SU-DHL-6 (cell line): ENCODE data around the gene PET117.
"Not testable (repeated sequence)": the region's sequence is repeated elsewhere in the genome, so short reads cannot be mapped to it uniquely, and the experiment has no call there.

ENCODE experiments used
- H2AFZ ChIP-seq: fragments of 200-600 bp; sonication (generic); 2 replicates; pipeline ENCODE4 v1.6.1; 2014; ENCODE audit warnings: low read depth, mild to moderate bottlenecking, moderate library complexity, mixed read lengths, antibody characterized with exemption, low read length; ENCODE audit not compliant: severe bottlenecking
- H3F3A ChIP-seq: fragments of 200-600 bp; shearing (Covaris generic); 2 replicates; pipeline ENCODE4 v1.6.0; 2016; ENCODE audit warnings: antibody characterized with exemption, mild to moderate bottlenecking; ENCODE audit not compliant: insufficient read depth
- H3K27ac ChIP-seq: fragments of 200-600 bp; sonication (generic); 2 replicates; pipeline ENCODE4 v1.5.1; 2016; ENCODE audit warnings: low read depth, mild to moderate bottlenecking, low read length, moderate library complexity, mixed read lengths
- H3K27me3 ChIP-seq: fragments of 200-600 bp; sonication (generic), shearing (Covaris generic); 2 replicates; pipeline ENCODE4 v1.6.0; 2014; ENCODE audit warnings: mild to moderate bottlenecking, low read length
- H3K36me3 ChIP-seq: fragments of 200-600 bp; sonication (generic); 2 replicates; pipeline ENCODE4 v1.6.1; 2014; ENCODE audit warnings: mild to moderate bottlenecking, low read length, mixed read lengths
- H3K4me2 ChIP-seq: fragments of 300-600, 200-600 bp; shearing (Covaris generic), sonication (generic); 2 replicates; pipeline ENCODE4 v1.6.0; 2014; ENCODE audit warnings: low read length, low read depth, mild to moderate bottlenecking; ENCODE audit not compliant: poor library complexity, severe bottlenecking
- H3K4me3 ChIP-seq: fragments of 200-600 bp; sonication (generic); 2 replicates; pipeline ENCODE4 v1.5.1; 2014; ENCODE audit warnings: antibody characterized with exemption, low read length, mild to moderate bottlenecking, mixed read lengths; ENCODE audit not compliant: insufficient read depth, poor library complexity, severe bottlenecking
- H3K79me2 ChIP-seq: fragments of 200-600 bp; sonication (generic); 2 replicates; pipeline ENCODE4 v1.6.1; 2014; ENCODE audit warnings: mild to moderate bottlenecking, low read length, moderate library complexity; ENCODE audit not compliant: insufficient read depth
- H3K9ac ChIP-seq: fragments of 200-600 bp; sonication (generic); 2 replicates; pipeline ENCODE4 v1.7.0; 2014; ENCODE audit warnings: mild to moderate bottlenecking, low read length
- H3K9me2 ChIP-seq: fragments of 200-600 bp; sonication (generic); replicated peaks from 2 replicates; pipeline ENCODE4 v1.6.1; 2014; ENCODE audit warnings: low read length; ENCODE audit not compliant: insufficient read depth
- H3K9me3 ChIP-seq: fragments of 200-600 bp; sonication (generic); 2 replicates; pipeline ENCODE4 v1.6.1; 2014; ENCODE audit warnings: low read length, mixed read lengths; ENCODE audit not compliant: insufficient read depth
- H4K20me1 ChIP-seq: fragments of 200-600 bp; sonication (generic); 2 replicates; pipeline ENCODE4 v1.6.1; 2014; ENCODE audit warnings: low read depth, mild to moderate bottlenecking, antibody characterized with exemption, low read length, moderate library complexity, mixed read lengths
- CTCF ChIP-seq: fragments of 200-600 bp; sonication (generic); IDR thresholded peaks from one replicate; pipeline ENCODE4 v1.5.1; 2017; ENCODE audit warnings: antibody characterized with exemption, mild to moderate bottlenecking, low read length, moderate library complexity; ENCODE audit not compliant: insufficient read depth, poor library complexity, severe bottlenecking
- EZH2phosphoT487 ChIP-seq: fragments of 200-600 bp; sonication (generic), shearing (Covaris generic); conservative IDR thresholded peaks from 2 replicates; pipeline ENCODE4 v1.6.1; 2018; ENCODE audit warnings: mild to moderate bottlenecking, antibody characterized with exemption, low read length, moderate library complexity, mixed read lengths

PET117 gene

GRCh38 chr20:18108326-18108725 is 29.3 kb upstream of the PET117 start:
- no peak overlapping the region for H3K27ac ChIP-seq
- H3K9me2 ChIP-seq, result no peaks in the 10 kb centered on the region
- H3K9ac ChIP-seq, result no peak overlapping the region
- no peaks in the 10 kb centered on the region for H3F3A ChIP-seq
- no peaks in the 10 kb centered on the region for H3K27me3 ChIP-seq
- no peak overlapping the region for H3K4me3 ChIP-seq
- H3K4me2 ChIP-seq, result no peak overlapping the region
- H3K9me3 ChIP-seq, result no peaks in the 10 kb centered on the region
- no peak overlapping the region for H2AFZ ChIP-seq
- no peaks in the 10 kb centered on the region for H3K79me2 ChIP-seq
- no peaks in the 10 kb centered on the region for H3K36me3 ChIP-seq
- no peaks in the 10 kb centered on the region for H4K20me1 ChIP-seq
- no peak for TF ChIP-seq CTCF
- no peak for TF ChIP-seq EZH2phosphoT487

GRCh38 chr20:18128574-18128973 is 9.1 kb upstream of the PET117 start:
- H4K20me1 ChIP-seq, H3K9me3 ChIP-seq, H3K9me2 ChIP-seq: not testable (repeated sequence)

GRCh38 chr20:18132663-18133062 is 5.0 kb upstream of the PET117 start:
- Histone ChIP-seq H4K20me1 (no peaks in the 10 kb centered on the region), H3K9me3 (no peaks in the 10 kb centered on the region), H3K4me2 (no peak overlapping the region), H3K9ac (no peak overlapping the region), H3F3A (no peaks in the 10 kb centered on the region), H3K9me2 (no peaks in the 10 kb centered on the region), H3K27ac (no peak overlapping the region), H3K27me3 (no peaks in the 10 kb centered on the region), H3K36me3 (no peaks in the 10 kb centered on the region), H2AFZ (no peak overlapping the region), H3K79me2 (no peaks in the 10 kb centered on the region), H3K4me3 (no peak overlapping the region)
- TF ChIP-seq CTCF (no peak), EZH2phosphoT487 (no peak)

More at GRCh38 chr20:18128574-18128973, 9.1 kb upstream of the PET117 start:
- not testable (repeated sequence) for H2AFZ ChIP-seq, H3K36me3 ChIP-seq, H3K4me2 ChIP-seq, H3K27me3 ChIP-seq, H3K4me3 ChIP-seq, H3K79me2 ChIP-seq, H3K9ac ChIP-seq, H3F3A ChIP-seq, H3K27ac ChIP-seq

- no peak overlapping the region for H3K9ac ChIP-seq
- TF ChIP-seq CTCF, result no peak
- no peak for TF ChIP-seq EZH2phosphoT487
- peaks cover 11% of the 10 kb centered on the region for H3K79me2 ChIP-seq
- H3K27me3 ChIP-seq, result no peaks in the 10 kb centered on the region
- H3K9me3 ChIP-seq, result no peaks in the 10 kb centered on the region
- no peak overlapping the region for H2AFZ ChIP-seq
- H4K20me1 ChIP-seq, result no peaks in the 10 kb centered on the region
- H3K4me2 ChIP-seq, result no peak overlapping the region
- no peaks in the 10 kb centered on the region for H3K36me3 ChIP-seq
- no peaks in the 10 kb centered on the region for H3K9me2 ChIP-seq
- no peak overlapping the region for H3K27ac ChIP-seq
- H3F3A ChIP-seq, result no peaks in the 10 kb centered on the region
- no peak overlapping the region for H3K4me3 ChIP-seq
Measured at GRCh38 chr20:18133962-18134361, 3.7 kb upstream of the PET117 start.
